Stimulated activated CD4-positive, alpha-beta T cell treated with anti-CD3 and anti-CD28 coated beads, Interleukin-4, amount 100 ng/mL, for 1 hour (primary cell): ENCODE measurements around the gene ZCCHC14.
"Not testable (repeated sequence)": the region's sequence is repeated elsewhere in the genome, so short reads cannot be mapped to it uniquely, and the experiment has no call there.

Experiments
- DNase-seq: peaks from one replicate; pipeline ENCODE4 v3.0.0-alpha.2; 2020

Gene ZCCHC14

DNA sequence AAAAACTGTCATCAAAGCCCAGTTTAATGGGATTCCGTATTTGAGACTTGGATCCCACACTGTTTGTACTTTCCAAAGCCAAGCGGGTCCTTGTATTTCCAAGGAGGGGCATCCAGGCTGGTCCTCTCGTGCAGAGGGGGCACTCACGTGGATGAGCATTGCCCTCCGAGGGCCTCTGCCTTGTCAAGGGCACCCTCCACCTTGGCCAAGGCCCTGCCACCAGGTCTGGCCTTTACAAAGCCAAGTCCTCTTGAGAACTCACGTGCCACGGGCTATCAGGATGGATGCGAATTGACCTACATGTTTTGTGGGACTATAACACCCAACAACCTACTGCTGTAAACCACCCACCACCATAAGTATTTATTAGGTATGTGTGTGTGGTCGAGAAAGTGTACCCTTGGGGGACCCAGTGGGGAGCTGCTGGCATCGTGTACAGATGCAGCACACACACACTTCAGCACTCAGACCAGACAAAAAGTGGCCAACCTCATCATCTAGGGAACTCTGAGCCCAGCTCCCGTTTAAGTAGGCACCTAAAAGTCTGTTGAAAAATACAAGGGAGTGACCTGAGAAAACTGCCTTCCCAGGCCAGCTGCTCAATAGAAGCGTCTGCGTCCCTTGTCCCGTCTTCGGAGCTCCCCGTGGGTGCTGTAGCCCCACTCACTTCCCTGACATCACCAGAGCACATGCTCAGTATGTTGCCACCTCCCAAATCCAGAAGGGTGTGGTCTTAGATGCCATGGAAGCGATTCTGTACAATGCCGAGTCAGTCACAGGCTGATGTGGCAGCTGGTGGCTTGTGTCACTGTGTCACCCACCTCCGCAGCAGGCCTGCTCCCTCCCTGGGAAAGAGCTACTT is 87.8 kb downstream of the ZCCHC14 start:
- DNase-seq: no peak

DNA sequence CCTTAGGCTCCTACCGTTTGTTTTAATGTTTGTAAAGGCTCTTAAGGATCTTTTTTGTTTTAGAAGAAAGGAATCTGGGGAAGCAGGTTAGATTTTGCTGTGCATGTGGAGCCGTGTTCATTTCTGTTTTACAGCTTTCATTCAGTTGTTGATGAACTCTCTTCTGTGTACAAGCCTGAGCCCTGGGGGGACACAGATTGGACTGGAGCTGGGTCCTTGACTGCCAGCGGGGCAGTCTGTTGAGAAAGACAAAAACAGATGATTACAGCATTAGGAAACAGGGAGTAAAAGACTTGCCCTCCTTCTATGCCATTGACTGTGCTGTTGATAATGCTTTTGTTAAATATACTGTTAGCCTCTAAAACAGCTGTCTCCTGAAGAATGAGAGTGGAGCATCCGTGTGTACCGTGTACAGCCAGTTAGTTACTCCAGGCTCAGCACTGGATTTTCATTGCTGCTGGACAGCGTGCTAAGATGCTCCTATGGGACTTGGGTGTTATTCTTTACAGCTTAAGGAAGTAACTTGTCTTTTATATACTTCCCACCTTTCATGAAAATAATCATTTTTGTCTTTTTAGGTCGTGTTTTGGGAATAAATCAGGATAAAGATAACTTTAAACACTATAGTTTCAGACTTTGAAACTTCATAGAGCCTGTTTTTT is 97.5 kb downstream of the ZCCHC14 start:
- no peak for DNase-seq

- DNase-seq: no peak
Measured at GRCh38 chr16:87393680-87394055, 99.2 kb downstream of the ZCCHC14 start.

GRCh38 chr16:87392821-87393679 is 99.8 kb downstream of the ZCCHC14 start:
- peak; percentile 43 for DNase-seq

DNA sequence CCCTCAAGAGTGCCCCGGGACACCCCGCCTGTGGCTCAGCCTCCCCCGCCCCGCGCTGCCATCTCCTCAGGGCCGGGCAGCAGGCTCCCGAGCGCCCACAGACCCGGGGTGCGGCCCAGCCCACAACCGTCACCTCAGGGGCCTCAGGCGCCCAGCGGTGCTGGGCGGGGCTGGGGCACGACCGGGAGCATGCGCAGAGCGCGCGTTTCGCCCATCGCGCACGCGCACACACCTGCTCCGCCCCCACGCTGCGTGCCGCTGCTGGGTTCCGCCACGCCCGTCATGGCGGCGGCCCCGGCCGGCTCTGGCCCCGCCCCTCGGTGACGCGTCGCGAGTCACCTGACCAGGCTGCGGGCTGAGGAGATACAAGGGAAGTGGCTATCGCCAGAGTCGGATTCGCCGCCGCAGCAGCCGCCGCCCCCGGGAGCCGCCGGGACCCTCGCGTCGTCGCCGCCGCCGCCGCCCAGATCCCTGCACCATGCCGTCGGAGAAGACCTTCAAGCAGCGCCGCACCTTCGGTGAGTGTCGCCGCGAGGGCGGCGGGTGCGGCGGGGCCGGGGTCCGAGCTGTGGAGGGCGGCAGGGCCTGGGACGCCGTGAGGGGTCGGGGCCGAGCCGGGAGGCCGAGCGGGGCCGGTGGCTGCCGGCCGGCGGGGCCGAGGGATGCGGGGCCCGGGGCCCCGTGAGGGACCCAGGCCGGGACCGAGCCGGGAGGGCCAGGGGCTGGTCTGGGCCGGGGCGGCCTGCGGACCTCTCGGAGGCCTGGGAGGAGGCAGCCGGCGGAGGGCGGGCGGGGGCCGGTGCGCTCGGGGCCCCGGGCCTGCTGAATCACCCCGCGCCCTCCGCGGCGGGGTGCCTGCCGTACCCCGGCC is 100.6 kb downstream of the ZCCHC14 start, which contains the start of gene MAP1LC3B:
MAP1LC3B (plus strand) TSS at position 387 of the 871 bp plus-strand sequence; CDS start at position 479, 92 bp downstream.
- peak; percentile 97 for DNase-seq

GRCh38 chr16:87391324-87391949 is 101.4 kb downstream of the ZCCHC14 start:
- DNase-seq: no peak

GRCh38 chr16:87390641-87391323 is 102.0 kb downstream of the ZCCHC14 start:
- DNase-seq: no peak

DNA sequence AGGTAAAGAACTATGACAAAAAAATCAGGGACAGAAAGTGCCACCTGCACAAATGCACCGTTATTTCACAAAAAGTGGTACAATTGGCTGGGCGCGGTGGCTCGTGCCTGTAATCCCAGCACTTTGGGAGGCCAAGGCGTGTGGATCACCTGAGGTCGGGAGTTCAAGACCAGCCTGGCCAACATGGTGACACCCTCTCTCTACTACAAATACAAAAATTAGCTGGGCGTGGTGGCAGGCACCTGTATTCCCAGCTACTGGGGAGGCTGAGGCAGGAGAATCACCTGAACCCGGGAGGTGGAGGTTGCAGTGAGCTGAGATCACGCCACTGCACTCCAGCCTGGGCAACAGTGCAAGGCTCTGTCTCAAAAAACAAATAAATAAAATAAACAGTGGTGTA is 102.9 kb downstream of the ZCCHC14 start:
- not testable (repeated sequence) for DNase-seq

DNA sequence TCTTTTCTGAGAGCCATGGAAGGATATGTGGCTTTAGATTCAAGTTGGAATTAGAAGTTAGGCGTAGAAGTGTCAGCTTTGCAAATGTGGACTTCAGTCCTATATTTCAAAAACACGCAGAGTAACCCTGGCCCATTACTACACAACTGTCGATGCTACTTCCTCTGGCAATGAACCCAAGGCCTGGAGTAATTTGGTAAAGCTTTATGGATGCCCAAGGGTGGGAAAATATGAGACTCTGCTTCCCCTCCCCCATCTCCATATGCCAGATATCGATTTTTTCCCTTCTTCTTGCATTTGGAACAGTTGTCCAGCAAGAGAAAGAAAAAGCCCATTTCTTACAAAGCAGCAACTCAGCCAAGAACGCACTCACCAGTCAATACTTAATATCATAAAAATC is 103.6 kb downstream of the ZCCHC14 start:
- DNase-seq: no peak

- no peak for DNase-seq
Measured at GRCh38 chr16:87388818-87389134, 104.0 kb downstream of the ZCCHC14 start.

- peak; percentile 76 for DNase-seq
Measured at GRCh38 chr16:87387942-87388817, 104.6 kb downstream of the ZCCHC14 start.

- DNase-seq: not testable (repeated sequence)
Measured at GRCh38 chr16:87384875-87385167, 108.0 kb downstream of the ZCCHC14 start.

- DNase-seq: no peak
Measured at GRCh38 chr16:87384162-87384874, 108.5 kb downstream of the ZCCHC14 start.

- peak; percentile 91 for DNase-seq
Measured at GRCh38 chr16:87383505-87384161, 109.2 kb downstream of the ZCCHC14 start, which contains the start of gene FBXO31. Gene FBXO31 (minus strand): TSS chr16:87383776. CDS start chr16:87383744, 32 bp downstream.

- no peak for DNase-seq
Measured at GRCh38 chr16:87382023-87382785, 110.6 kb downstream of the ZCCHC14 start.

GRCh38 chr16:87380881-87381280 is 111.9 kb downstream of the ZCCHC14 start:
- no peak for DNase-seq

DNA sequence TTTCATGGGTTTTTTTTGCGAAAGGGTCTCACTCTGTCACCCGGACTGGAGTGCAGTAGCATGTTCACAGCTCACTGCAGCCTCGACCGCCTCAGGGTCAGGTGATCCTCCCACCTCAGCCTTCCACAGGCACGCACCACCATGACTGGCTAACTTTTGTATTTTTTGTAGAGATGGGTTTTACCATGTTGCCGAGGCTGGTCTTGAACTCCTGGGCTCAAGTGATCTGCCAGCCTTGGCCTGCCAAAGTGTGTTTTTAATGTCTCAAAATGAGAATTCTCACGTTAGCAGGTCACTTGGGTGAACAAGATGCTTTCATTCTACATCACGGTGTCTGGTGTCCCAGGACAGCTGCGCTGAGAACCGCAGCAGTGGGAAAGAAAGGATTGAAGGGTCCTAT is 112.4 kb downstream of the ZCCHC14 start:
- DNase-seq: no peak

GRCh38 chr16:87379312-87379752 is 113.5 kb downstream of the ZCCHC14 start:
- not testable (repeated sequence) for DNase-seq
